Activated naive CD8-positive, alpha-beta T cell treated with anti-CD3 and anti-CD28 coated beads, Interleukin-2, amount 50 U/mL, for 16 hours (primary cell): Measurements from ENCODE around the gene HDAC4.

Source experiments
- DNase-seq: peaks from one replicate; pipeline ENCODE4 v3.0.0-alpha.2; 2020; ENCODE audit warnings: low read depth, low spot score

The HDAC4 gene

GRCh38 chr2:239308661-239309397 is 92.0 kb downstream of the HDAC4 start:
- DNase-seq = no peak

GRCh38 chr2:239307921-239308613 is 92.8 kb downstream of the HDAC4 start:
- DNase-seq = no peak

DNA sequence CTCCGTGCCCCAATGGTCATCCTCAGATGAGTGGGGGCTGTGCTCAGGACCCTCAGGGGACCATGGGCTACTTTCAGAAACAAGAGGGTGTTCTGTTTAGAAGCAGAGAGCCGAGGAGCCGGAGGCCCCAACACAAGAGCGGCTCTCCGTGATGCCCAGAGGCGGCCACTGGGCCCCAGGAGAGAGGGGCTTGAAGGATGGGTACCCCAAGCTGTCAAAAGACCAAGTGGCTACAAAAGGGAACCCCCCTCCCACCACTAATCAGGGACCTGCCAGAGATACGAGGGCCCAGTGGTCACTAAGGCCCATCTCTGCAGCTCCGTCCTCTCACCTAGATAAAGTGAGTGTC is 93.6 kb downstream of the HDAC4 start:
- DNase-seq = no peak

DNA sequence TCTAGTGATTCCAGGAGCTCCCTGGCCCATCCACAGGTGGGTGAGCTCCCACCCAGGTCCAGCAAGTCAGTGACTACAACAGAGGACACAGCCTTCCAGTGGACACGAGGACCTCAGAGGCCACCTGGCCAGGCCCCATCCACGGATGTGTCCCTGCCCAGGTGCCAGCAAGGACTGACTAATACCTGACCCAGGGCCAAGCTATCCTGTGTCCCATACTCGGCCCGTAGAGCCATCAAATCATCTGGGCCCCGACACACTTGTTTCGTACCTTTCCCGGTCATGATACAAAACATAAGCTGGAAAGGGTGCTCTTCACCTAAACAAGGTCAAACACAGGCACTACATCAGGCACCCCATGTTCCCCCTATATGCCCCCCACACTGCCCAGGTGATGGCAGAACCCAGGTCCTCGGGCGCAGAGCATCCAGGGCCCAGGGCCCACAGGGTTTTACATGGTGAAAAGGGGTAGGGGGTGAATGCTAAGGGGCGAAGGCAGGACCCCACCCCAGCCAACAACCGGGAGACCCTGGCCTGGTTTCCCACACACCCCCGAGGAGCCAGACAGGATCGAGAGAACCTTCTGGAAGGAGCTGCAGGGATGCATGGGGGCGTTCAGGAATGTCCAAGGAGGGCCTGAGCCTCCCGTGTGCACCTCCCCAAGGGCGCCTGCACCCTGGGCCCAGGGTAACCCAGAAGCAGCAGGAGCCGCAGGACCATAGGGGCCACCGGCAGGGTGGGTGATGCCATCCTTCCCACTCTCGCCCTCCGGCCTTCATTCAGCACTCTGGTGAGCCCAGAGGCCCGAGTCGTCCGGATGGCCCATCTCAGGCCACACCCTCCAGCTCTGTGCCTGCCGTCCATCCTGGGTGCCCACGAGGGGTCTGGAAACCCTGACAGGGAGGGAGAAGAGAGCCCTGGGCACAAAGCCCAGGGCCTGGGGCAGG is 94.3 kb downstream of the HDAC4 start:
- DNase-seq = no peak

DNA sequence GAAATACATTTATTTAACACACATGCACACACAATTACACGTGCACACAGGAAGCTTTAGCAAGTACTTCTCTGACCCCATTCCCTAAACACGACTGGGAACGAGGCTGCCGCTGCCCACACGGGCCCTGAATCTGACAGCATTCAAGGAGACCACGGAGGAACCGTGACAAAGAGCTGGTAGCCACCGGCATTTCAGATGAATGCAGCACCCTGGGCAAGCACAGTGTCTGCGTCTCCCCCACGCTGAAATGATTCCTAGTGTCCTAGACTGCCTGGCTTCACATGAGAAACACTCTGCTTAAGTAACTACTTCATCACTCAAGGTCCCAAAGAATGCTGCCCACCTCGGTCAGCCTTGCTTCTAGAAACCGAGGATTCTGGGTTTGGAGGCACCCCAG is 95.0 kb downstream of the HDAC4 start:
- DNase-seq = no peak

GRCh38 chr2:239305222-239305575 is 95.6 kb downstream of the HDAC4 start:
- no peak for DNase-seq

GRCh38 chr2:239304533-239305221 is 96.1 kb downstream of the HDAC4 start:
- no peak for DNase-seq

GRCh38 chr2:239303711-239304532 is 96.9 kb downstream of the HDAC4 start:
- DNase-seq = no peak

DNA sequence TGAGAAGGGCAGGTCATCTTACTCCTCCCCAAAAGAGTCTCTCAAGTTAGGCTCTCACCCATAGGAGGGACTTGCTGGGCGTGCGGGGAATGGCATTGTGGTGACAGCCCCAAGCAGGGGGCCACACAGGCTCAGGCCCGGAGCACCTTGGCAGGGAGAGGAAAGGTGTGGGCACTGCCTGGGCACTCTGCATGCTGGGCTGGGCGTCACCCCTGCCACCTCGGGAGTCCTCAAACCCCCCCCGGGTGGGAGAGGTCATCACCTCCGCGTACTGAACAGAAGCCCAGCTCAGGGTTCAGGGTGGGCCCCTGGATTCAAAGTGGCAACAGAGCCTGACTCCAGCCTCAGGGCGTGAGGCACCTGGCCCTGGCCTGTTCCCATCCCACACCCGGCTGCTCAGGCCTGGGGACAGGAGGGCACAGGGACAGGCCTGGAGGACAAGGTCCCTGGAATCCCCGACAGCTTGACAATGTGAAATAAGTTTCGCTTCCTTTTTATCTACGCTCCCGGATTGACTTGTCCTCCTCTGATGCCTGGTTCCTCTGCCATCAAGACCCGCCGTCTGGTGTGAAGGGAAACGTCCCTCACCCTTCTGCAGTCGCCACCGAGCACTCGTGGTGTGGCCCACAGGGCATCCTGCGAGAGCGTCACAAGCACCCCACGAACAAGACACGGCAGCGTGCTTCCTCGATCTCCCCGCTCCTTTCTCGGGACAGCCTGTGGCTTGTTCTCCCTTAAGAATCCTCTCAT is 97.8 kb downstream of the HDAC4 start:
- no peak for DNase-seq

DNA sequence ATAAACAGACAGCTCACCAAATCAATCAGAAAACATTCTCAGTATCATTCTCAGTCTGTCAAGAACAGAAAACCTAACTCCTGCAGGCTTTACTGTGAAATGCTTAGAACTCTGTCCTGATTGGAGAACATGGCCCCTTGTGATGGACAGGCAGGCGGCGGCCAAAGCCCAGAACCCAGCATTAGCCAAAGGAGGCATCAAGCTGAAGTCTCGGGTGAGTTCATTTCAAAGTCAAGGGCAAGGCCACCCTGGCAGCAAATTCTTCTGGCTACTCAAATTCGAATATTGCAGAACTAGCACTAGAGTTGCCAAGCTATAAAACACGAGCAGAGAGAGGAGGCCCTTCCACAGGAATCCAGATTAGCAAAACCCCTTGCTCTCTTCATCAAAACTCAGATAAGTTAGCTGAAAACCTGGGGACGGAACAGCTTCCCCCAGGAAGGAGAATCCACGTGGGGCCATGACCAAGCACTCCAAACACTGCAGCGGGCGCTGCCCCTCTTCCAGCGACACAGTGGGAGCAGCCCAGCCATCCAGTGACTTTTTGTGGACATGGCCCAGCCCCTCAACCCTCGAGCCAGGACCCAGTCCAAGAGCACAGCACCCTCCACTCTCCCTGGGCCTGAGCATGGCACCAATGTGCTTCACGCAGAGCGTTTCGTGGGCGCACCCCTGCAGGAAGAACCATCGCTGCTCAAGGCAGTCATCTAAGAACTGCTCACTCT is 98.6 kb downstream of the HDAC4 start:
- no peak for DNase-seq

- DNase-seq = no peak
Observed at GRCh38 chr2:239300871-239301735, 99.7 kb downstream of the HDAC4 start.

DNA sequence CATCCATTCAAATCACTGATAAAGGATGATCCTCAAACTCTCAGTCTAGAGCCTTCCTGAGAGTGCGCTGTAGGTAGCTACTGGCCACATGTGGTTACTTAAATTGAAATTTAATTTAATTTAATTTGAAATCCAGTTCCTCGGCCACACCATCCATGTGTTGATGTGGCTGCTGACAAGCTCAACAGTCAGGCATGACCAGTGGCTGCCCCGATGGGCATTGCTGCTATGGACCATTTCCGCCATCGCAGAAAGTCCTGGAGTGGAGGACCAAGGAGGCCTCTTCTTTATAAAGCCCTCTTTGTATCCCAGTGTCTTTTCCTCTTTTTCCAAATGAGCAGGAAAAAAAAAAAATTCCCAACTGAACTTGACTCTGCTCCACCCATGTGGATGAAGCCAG is 100.6 kb downstream of the HDAC4 start:
- DNase-seq = no peak

GRCh38 chr2:239299218-239299939 is 101.4 kb downstream of the HDAC4 start:
- DNase-seq = no peak

DNA sequence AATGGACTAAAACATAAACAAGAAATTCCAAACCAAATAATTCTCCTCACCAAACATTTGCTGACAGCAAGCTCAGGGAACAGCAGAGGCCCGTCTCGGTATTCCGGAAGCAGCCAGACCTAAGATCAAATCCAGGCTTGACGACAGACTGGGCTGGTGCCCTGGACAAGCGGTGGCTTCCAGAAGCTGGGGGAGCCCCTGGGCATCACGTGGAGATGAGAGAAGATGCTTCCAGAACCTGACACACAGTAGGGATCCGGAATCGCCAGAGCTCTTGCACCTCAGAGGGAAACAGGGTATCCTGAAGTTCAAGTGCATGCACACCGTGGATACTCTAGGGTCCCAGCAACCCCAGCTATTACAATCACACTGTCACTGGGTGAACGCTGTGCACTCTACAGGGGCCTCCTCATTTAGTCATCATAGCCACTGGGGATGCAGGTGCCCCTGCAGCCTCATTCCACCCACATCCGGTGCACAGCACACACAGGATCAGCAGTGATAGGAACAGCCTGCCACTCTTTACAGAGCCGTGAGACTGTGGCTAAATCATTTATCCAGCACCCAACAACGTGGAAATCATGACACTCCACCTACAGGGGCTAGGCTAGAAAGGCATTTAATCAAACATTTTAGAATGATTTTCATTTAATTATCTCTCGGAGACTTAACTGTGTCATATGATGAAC is 102.6 kb downstream of the HDAC4 start:
- DNase-seq = peak; percentile 46

DNA sequence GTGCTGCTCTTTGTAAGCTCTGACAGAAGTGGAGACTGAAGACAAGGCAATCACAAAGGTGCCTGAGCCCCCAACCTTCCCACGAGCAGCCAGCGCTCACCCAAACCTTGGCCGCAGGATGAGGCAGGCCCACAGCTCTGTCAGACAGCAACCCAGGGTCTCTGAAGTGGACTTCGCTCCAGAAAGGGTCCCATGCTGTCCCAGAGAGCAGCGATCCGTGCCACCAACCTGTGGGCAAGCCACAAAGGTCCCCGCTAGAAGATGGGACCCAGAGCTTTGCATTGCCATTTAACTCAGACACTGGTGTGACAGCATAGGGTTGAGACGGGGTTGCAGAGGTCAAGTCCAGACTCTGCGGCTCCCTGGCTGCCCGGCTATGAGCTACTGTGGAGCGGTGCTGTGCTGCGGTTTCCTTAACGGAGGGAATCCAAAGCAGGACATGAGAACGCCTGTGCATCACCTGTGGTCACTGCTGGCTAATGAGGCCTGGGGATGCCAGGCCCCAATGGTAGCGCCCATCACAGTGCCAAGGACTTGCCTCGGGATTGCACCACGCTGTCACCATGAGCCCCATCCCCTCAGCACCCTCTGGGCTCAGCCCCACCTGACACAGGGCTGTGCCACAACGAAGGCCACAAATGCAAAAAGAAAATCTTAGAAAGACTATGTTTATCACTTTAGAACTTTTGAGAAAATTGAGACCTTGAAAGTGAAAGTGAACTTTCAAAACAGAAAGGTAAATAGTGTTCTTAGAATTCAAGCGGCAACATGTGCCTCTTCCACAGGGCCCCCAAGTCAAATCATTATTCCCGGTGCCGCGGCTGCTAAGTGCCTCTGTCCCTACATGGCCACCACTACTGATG is 103.4 kb downstream of the HDAC4 start:
- no peak for DNase-seq
